Measurements from ENCODE around the gene DTNBP1.

The DTNBP1 gene

GRCh38 chr6:15511248-15512125, 151.3 kb downstream of the DTNBP1 start:
- no peak for DNase-seq

GRCh38 chr6:15510536-15511247, 152.1 kb downstream of the DTNBP1 start:
- no peak for DNase-seq

GRCh38 chr6:15510121-15510520, 152.7 kb downstream of the DTNBP1 start:
- no peak for DNase-seq

- DNase-seq = no peak
Measured at GRCh38 chr6:15509335-15509933, 153.4 kb downstream of the DTNBP1 start.

GRCh38 chr6:15508931-15509330, 153.9 kb downstream of the DTNBP1 start:
- no peak for DNase-seq

GRCh38 chr6:15508441-15508871, 154.4 kb downstream of the DTNBP1 start:
- DNase-seq = no peak

- DNase-seq = no peak
Measured at GRCh38 chr6:15507746-15508145, 155.1 kb downstream of the DTNBP1 start.

GRCh38 chr6:15507221-15507620, 155.6 kb downstream of the DTNBP1 start:
- no peak for DNase-seq

- DNase-seq = no peak
Measured at GRCh38 chr6:15506066-15506465, 156.8 kb downstream of the DTNBP1 start.

- no peak for DNase-seq
Measured at GRCh38 chr6:15505463-15505918, 157.3 kb downstream of the DTNBP1 start.

GRCh38 chr6:15504581-15505350, 158.1 kb downstream of the DTNBP1 start:
- DNase-seq = no peak

- DNase-seq = no peak
Measured at GRCh38 chr6:15504040-15504495, 158.8 kb downstream of the DTNBP1 start.

GRCh38 chr6:15503346-15503680, 159.5 kb downstream of the DTNBP1 start:
- no peak for DNase-seq

GRCh38 chr6:15502446-15503345, 160.1 kb downstream of the DTNBP1 start:
- DNase-seq = no peak

- DNase-seq = no peak
Measured at GRCh38 chr6:15501826-15502445, 160.9 kb downstream of the DTNBP1 start.

- no peak for DNase-seq
Measured at GRCh38 chr6:15500901-15501825, 161.7 kb downstream of the DTNBP1 start.

- DNase-seq = no peak
Measured at GRCh38 chr6:15500078-15500740, 162.6 kb downstream of the DTNBP1 start.

- DNase-seq = no peak
Measured at GRCh38 chr6:15499591-15499990, 163.2 kb downstream of the DTNBP1 start.

- no peak for DNase-seq
Measured at GRCh38 chr6:15499125-15499524, 163.7 kb downstream of the DTNBP1 start.

- DNase-seq = no peak
Measured at GRCh38 chr6:15498640-15499039, 164.2 kb downstream of the DTNBP1 start.

Measured in AML-193 (cell line).